BLaER1 treated with 17β-estradiol and CSF1 and Interleukin-3, amounts not matched to agents 10 nM and 100 nM (cell line): ENCODE measurements around the gene PLA2R1.

ENCODE experiments used
- H3K27ac ChIP-seq, 11 experiments: shearing (Covaris generic); formaldehyde crosslinking; 2 replicates each; pipeline ENCODE4 v1.8.1; 2022
- H3K27me3 ChIP-seq, 11 experiments: shearing (Covaris generic); formaldehyde crosslinking; 2 replicates each; pipeline ENCODE4 v1.8.1; 2022
- H3K36me3 ChIP-seq, 11 experiments: shearing (Covaris generic); formaldehyde crosslinking; 2 replicates each; pipeline ENCODE4 v1.8.1; 2022
- H3K4me1 ChIP-seq, 10 experiments: shearing (Covaris generic); formaldehyde crosslinking; 2 replicates each; pipeline ENCODE4 v1.8.1; 2022
- H3K4me2 ChIP-seq, 11 experiments: shearing (Covaris generic); formaldehyde crosslinking; 2 replicates each; pipeline ENCODE4 v1.8.1; 2022
- H3K4me3 ChIP-seq, 10 experiments: shearing (Covaris generic); formaldehyde crosslinking; 2 replicates each; pipeline ENCODE4 v1.8.1; 2022
- H3K9ac ChIP-seq, 11 experiments: shearing (Covaris generic); formaldehyde crosslinking; 2 replicates each; pipeline ENCODE4 v1.8.1; 2022
- H3K9me3 ChIP-seq, 11 experiments: shearing (Covaris generic); formaldehyde crosslinking; replicated peaks in 1 of 11; 2 replicates each; pipeline ENCODE4 v1.8.1; 2022
- H4K20me1 ChIP-seq, 11 experiments: shearing (Covaris generic); formaldehyde crosslinking; 2 replicates each; pipeline ENCODE4 v1.8.1; 2022
- Cebpa-rat ChIP-seq, 11 experiments: shearing (Covaris generic); IDR thresholded peaks; 2 replicates each; pipeline ENCODE4 v1.8.1; 2022

Gene PLA2R1

DNA sequence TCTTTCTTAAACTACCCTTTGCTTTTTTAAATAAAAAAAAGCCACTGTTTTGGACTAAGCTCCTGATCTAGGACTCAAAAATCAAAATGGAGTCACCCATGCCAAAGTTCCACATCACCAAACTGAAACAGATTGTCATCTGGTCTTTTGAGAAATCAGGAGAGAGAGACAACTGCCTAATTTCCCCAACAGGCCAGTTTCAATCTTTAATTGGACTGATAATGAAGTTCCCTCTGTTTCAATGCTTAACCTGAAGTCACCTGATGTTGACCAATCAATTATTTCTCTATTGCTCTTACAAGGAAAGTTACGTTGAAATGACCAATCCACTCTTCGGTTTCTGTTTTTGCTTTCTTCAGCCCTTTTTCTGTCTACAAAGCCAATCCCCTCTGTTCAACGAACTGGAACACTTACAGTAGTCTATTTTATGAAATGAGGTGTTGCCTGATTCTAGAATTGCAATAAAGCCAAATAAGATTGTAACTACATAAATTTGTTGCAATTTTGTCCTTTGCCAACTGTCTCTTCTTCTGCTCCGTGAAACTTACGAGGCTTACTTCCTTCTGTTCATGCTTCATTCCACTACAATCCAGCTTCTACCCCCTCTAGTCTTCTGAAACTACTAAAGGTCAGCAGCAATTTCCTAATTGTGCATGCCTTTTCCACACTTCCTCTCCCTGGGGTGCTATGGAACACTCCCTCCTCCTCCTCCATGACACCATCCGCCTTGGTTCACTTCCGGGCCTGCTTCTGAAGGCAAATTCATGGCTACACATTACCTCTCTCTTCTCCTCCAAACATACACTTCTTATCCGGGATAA is 169.2 kb downstream of the PLA2R1 start:
- Histone ChIP-seq H3K36me3 (peaks cover 0 to 28% (median 6%) of the 10 kb centered on the region in 11 experiments; a peak in 10 of 22 replicates), H4K20me1 (no peaks in the 10 kb centered on the region), H3K9ac (no peak overlapping the region), H3K4me2 (peak overlapping the region; percentile 8 to 48 (median 28); a peak in 20 of 22 replicates), H3K27me3 (no peaks in the 10 kb centered on the region), H3K9me3 (no peaks in the 10 kb centered on the region), H3K27ac (peak overlapping the region in 1 of 11 experiments; percentile 8; a peak in 2 of 22 replicates), H3K4me3 (no peak overlapping the region), H3K4me1 (peaks cover 7 to 42% (median 10%) of the 10 kb centered on the region in 10 experiments; a peak in 18 of 20 replicates)
- TF ChIP-seq Cebpa-rat (IDR thresholded peaks at IDR 0.05) = no peak

DNA sequence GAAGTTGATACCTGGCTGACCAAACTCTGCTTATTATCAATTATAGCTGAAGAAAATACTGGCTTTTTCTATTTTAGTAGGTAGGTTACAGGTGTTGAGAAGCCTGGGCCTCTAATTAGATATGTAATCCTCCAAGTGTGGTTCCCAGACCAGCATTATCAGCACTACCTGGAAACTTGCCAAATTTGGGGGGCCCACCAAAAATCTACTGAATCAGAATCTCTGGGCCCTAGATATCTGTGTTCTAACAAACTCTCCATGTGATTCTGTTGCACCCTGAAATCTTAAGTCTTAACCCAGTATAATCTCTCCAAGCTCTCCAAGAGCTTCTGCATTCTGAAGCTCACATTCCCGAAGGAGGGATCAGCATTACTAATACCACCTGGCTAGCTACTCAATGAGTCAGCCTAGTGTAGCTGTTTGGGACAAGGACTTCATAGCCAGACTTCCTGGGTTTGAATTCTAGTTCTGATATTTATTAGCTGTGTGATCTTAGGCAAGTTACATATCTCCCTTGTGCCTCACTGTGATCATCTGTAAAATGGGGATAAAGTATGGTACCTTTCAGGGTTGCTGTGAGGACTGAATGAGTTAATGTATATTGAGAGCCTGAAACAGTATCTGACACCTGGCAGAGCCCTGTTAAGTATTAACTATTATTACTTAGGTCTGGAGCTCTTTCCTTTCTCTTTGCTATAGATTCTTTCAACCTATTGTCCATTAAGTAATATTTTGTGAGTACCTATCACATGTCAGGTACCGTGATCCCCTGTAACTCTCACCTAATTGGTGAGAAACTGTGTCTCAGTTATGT is 170.3 kb downstream of the PLA2R1 start:
- H3K4me2 ChIP-seq = peak overlapping the region in 1 of 11 experiments; percentile 43; a peak in 1 of 22 replicates
- no peaks in the 10 kb centered on the region for H3K27me3 ChIP-seq
- H3K4me3 ChIP-seq = no peak overlapping the region
- no peaks in the 10 kb centered on the region for H3K9me3 ChIP-seq
- H3K27ac ChIP-seq = 0 out of 22 replicates have a peak overlapping the region, but pooled peaks of 1 of the 11 experiments have one; percentile 8
- no peaks in the 10 kb centered on the region for H4K20me1 ChIP-seq
- peaks cover 0 to 29% (median 4%) of the 10 kb centered on the region in 11 experiments; a peak in 7 of 22 replicates for H3K36me3 ChIP-seq
- no peak for TF ChIP-seq Cebpa-rat (IDR thresholded peaks at IDR 0.05)
- H3K4me1 ChIP-seq = peaks cover 7 to 42% (median 10%) of the 10 kb centered on the region in 10 experiments; a peak in 18 of 20 replicates
- H3K9ac ChIP-seq = no peak overlapping the region

DNA sequence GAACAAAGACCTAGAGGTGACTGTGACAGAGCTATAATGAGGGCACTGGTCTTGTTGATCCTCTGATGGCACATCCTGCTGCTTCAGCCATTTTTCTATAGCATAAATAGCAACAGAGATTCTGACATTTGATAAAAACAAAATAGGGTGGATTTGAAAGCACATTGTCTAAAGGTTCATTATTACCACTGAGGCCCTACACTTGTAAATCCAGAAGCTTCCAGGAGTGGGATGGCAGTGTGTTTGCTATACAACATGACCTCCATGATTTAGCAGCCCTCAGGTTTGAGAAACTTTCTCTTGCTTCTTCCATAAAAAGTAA is 171.2 kb downstream of the PLA2R1 start:
- H3K27ac ChIP-seq = no peak overlapping the region; a peak in 1 of 22 replicates
- H3K4me2 ChIP-seq = peak overlapping the region in 2 of 11 experiments; percentile 39 to 43; a peak in 3 of 22 replicates

DNA sequence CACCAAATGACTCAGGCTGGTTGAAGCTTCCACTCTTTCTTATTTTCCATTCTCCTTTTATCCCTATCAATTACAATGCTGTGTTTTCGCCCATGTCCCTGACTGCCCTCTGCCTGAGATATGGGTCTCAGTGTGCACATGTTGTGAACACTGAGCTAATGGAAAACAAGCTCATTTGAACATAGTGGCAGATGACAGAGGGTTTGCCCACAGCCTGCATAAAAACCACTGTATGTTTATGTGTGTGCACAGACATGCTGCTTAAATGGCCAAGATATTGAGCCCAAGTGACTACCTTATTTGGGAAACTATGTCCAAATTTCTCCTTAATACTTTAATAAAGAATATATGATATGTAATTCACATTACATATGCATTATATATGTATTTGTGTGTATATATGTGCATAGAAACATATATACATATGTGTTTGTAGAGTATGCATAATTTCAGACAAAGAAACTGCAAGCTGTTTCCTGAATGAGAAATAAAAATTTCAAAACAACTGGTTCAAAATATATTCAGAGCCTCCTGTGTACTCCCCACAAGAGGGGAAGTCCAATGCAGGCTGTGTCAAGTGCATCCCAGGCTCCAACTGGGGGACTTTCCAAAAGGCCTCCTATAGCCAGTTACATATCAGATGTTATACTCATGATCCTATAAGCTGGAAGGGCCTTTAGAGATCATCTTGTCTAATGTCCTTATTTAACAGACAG is 171.7 kb downstream of the PLA2R1 start:
- Histone ChIP-seq H3K27me3 (no peaks in the 10 kb centered on the region), H3K9me3 (no peaks in the 10 kb centered on the region), H4K20me1 (no peaks in the 10 kb centered on the region), H3K4me2 (peak overlapping the region in 2 of 11 experiments; percentile 39 to 43; a peak in 3 of 22 replicates), H3K9ac (no peak overlapping the region), H3K27ac (no peak overlapping the region), H3K36me3 (peaks cover 7 to 39% (median 14%) of the 10 kb centered on the region in 11 experiments; a peak in 21 of 22 replicates), H3K4me3 (no peak overlapping the region), H3K4me1 (peaks cover 7 to 42% (median 10%) of the 10 kb centered on the region in 10 experiments; a peak in 18 of 20 replicates)
- TF ChIP-seq Cebpa-rat (IDR thresholded peaks at IDR 0.05) = no peak

More for the DNA sequence above, 171.2 kb downstream of the PLA2R1 start:
- Histone ChIP-seq H4K20me1 (no peaks in the 10 kb centered on the region), H3K27me3 (no peaks in the 10 kb centered on the region), H3K4me3 (no peak overlapping the region), H3K4me1 (peaks cover 7 to 42% (median 10%) of the 10 kb centered on the region in 10 experiments; a peak in 18 of 20 replicates), H3K9me3 (no peaks in the 10 kb centered on the region), H3K36me3 (peaks cover 1 to 34% (median 9%) of the 10 kb centered on the region in 11 experiments; a peak in 18 of 22 replicates), H3K9ac (no peak overlapping the region)
- no peak for TF ChIP-seq Cebpa-rat (IDR thresholded peaks at IDR 0.05)

DNA sequence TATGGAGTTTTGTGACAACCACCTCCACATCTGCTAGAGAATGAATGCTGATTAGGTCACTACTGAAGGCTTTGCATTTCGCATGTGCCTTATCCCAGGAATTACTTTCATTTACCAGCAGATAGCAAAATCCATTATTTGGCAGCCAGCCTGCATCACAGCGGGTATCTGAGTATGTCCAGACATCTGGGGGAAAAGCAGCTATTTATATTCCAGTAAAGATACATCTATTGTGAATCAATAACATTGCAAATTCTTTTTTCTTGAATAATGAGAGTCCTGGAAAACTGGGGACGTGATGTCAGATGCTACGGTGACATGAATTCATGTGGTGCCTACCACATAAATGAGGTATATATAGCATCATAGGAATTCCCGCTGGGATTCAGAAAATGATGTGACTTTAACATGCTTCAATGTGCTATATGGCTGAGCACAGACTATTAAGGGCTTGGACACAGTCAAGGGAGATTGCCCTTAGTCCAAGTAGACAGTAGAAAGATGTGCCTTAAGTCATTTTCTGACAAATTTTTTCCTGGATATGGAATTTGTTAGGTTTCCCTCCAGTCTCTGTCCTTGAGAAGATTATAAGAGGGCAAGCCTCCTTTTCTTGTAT is 180.2 kb downstream of the PLA2R1 start:
- H3K27me3 ChIP-seq = no peaks in the 10 kb centered on the region
- peaks cover 22 to 79% (median 59%) of the 10 kb centered on the region in 11 experiments; a peak in 21 of 22 replicates for H3K36me3 ChIP-seq
- H3K4me3 ChIP-seq = no peak overlapping the region
- peaks cover 0 to 22% (median 0%) of the 10 kb centered on the region in 10 experiments; a peak in 4 of 20 replicates for H3K4me1 ChIP-seq
- no peak overlapping the region for H3K4me2 ChIP-seq
- H3K9ac ChIP-seq = no peak overlapping the region
- H3K27ac ChIP-seq = no peak overlapping the region
- H4K20me1 ChIP-seq = no peaks in the 10 kb centered on the region
- H3K9me3 ChIP-seq = no peaks in the 10 kb centered on the region
- no peak for TF ChIP-seq Cebpa-rat (IDR thresholded peaks at IDR 0.05)
